ENCODE data around the gene VPS50. TPM values are rescaled to one million over a fixed set of nuclear protein-coding genes. Genes with fewer than 3 reads are reported as not detected.
A peak's percentile ranks its signal among the peaks of the same experiment; 100 is the strongest.

VPS50 gene
- total RNA-seq, 1 experiment from 2014 or later = 9.2 TPM

DNA sequence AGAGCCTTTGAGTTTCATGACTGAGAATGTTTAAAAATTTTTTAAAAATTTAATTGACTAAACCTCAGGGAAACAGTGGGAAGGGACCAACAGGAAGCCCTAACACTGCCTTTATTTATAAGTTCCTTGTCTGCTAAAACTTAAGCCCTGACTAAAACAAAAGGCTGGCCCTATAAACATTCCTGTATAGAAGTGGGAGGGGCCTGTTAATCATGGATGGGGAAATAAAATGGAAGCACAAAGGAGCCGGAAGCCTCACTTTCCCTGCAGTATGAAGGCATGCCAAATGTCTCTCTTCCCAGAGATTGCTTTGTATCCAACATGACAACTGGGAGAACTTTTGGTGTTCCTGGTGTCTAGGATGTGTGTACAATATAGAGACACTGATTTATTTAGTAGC, 66.0 kb downstream of the VPS50 start:
- H3K36me3 Mint-ChIP-seq = no peaks in the 10 kb centered on the region
- H3K9me3 Mint-ChIP-seq = no peaks in the 10 kb centered on the region
- TF ChIP-seq RORB (CRISPR knock-in tag; IDR thresholded peaks at IDR 0.05) = no peak
- no peaks in the 10 kb centered on the region for H3K27me3 Mint-ChIP-seq (ENCODE audit: low read depth)
- ChIA-PET POLR2A (no interaction called here), CTCF (interaction anchor here (1.2 kb wide), 1 partner anchor 278 kb away, joined by 3 read pairs; no protein-coding TSS in a partner anchor)
- H3K27ac Mint-ChIP-seq = no peak overlapping the region
- ATAC-seq = peak; percentile 69
- DNase-seq (ENCODE audit: low spot score) = no peak
- H3K4me1 Mint-ChIP-seq = peaks cover 9% of the 10 kb centered on the region
- no peak overlapping the region for H3K4me3 Mint-ChIP-seq

DNA sequence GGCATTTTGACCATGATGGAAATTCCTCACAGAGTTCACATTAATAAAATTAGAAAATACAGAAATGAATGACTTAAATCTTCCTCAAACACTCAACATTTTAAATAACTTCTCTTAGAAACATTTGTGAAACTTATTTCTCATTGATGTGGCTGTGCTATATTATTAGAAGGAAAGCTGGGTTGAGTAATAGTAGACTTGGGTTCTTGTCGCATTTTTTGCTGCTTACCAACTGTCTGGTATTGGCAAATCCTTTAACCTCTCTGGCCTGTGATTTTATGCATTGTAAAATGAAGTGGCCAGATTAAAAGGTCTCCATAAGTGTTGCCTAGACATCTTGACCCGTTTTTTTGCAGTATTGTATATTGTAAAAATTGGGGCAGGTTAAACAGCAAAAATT, 66.5 kb downstream of the VPS50 start:
- peaks cover 9% of the 10 kb centered on the region for H3K4me1 Mint-ChIP-seq
- no peaks in the 10 kb centered on the region for H3K9me3 Mint-ChIP-seq
- ATAC-seq (no peak), DNase-seq (ENCODE audit: low spot score) (no peak)
- TF ChIP-seq NR1H2 (CRISPR knock-in tag; IDR thresholded peaks at IDR 0.05) = no peak
- TF ChIP-seq NFYB (CRISPR knock-in tag; conservative IDR thresholded peaks at IDR 0.05; ENCODE audit: low read depth) = no peak
- no peak for TF ChIP-seq ZNF423 (CRISPR knock-in tag; IDR thresholded peaks at IDR 0.05)
- TF ChIP-seq FOXK1 (CRISPR knock-in tag; IDR thresholded peaks at IDR 0.05) = no peak
- TF ChIP-seq, protein P1, sequence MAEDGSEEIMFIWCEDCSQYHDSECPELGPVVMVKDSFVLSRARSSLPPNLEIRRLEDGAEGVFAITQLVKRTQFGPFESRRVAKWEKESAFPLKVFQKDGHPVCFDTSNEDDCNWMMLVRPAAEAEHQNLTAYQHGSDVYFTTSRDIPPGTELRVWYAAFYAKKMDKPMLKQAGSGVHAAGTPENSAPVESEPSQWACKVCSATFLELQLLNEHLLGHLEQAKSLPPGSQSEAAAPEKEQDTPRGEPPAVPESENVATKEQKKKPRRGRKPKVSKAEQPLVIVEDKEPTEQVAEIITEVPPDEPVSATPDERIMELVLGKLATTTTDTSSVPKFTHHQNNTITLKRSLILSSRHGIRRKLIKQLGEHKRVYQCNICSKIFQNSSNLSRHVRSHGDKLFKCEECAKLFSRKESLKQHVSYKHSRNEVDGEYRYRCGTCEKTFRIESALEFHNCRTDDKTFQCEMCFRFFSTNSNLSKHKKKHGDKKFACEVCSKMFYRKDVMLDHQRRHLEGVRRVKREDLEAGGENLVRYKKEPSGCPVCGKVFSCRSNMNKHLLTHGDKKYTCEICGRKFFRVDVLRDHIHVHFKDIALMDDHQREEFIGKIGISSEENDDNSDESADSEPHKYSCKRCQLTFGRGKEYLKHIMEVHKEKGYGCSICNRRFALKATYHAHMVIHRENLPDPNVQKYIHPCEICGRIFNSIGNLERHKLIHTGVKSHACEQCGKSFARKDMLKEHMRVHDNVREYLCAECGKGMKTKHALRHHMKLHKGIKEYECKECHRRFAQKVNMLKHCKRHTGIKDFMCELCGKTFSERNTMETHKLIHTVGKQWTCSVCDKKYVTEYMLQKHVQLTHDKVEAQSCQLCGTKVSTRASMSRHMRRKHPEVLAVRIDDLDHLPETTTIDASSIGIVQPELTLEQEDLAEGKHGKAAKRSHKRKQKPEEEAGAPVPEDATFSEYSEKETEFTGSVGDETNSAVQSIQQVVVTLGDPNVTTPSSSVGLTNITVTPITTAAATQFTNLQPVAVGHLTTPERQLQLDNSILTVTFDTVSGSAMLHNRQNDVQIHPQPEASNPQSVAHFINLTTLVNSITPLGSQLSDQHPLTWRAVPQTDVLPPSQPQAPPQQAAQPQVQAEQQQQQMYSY (CRISPR knock-in tag; IDR thresholded peaks at IDR 0.05) = no peak
- no peak for TF ChIP-seq ETV6 (CRISPR knock-in tag; IDR thresholded peaks at IDR 0.05)
- TF ChIP-seq CREB1 (CRISPR knock-in tag; IDR thresholded peaks at IDR 0.05) = no peak
- TF ChIP-seq ZNF263 (CRISPR knock-in tag; IDR thresholded peaks at IDR 0.05; ENCODE audit: low read depth) = no peak
- no peak for TF ChIP-seq CBFB (CRISPR knock-in tag; IDR thresholded peaks at IDR 0.05; ENCODE audit: low read depth)
- no peak for TF ChIP-seq KAT7 (CRISPR knock-in tag; IDR thresholded peaks at IDR 0.05; ENCODE audit: borderline replicate concordance)
- TF ChIP-seq ATF1 (CRISPR knock-in tag; IDR thresholded peaks at IDR 0.05) = no peak
- TF ChIP-seq, protein P2, sequence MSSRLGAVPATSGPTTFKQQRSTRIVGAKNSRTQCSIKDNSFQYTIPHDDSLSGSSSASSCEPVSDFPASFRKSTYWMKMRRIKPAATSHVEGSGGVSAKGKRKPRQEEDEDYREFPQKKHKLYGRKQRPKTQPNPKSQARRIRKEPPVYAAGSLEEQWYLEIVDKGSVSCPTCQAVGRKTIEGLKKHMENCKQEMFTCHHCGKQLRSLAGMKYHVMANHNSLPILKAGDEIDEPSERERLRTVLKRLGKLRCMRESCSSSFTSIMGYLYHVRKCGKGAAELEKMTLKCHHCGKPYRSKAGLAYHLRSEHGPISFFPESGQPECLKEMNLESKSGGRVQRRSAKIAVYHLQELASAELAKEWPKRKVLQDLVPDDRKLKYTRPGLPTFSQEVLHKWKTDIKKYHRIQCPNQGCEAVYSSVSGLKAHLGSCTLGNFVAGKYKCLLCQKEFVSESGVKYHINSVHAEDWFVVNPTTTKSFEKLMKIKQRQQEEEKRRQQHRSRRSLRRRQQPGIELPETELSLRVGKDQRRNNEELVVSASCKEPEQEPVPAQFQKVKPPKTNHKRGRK (CRISPR knock-in tag; IDR thresholded peaks at IDR 0.05; ENCODE audit: borderline replicate concordance) = no peak
- TF ChIP-seq, protein P3, sequence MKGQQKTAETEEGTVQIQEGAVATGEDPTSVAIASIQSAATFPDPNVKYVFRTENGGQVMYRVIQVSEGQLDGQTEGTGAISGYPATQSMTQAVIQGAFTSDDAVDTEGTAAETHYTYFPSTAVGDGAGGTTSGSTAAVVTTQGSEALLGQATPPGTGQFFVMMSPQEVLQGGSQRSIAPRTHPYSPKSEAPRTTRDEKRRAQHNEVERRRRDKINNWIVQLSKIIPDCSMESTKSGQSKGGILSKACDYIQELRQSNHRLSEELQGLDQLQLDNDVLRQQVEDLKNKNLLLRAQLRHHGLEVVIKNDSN (CRISPR knock-in tag; IDR thresholded peaks at IDR 0.05) = no peak
- TF ChIP-seq ZNF416 (CRISPR knock-in tag; IDR thresholded peaks at IDR 0.05) = no peak
- no peak for TF ChIP-seq ZNF671 (CRISPR knock-in tag; IDR thresholded peaks at IDR 0.05)
- TF ChIP-seq, protein P4, sequence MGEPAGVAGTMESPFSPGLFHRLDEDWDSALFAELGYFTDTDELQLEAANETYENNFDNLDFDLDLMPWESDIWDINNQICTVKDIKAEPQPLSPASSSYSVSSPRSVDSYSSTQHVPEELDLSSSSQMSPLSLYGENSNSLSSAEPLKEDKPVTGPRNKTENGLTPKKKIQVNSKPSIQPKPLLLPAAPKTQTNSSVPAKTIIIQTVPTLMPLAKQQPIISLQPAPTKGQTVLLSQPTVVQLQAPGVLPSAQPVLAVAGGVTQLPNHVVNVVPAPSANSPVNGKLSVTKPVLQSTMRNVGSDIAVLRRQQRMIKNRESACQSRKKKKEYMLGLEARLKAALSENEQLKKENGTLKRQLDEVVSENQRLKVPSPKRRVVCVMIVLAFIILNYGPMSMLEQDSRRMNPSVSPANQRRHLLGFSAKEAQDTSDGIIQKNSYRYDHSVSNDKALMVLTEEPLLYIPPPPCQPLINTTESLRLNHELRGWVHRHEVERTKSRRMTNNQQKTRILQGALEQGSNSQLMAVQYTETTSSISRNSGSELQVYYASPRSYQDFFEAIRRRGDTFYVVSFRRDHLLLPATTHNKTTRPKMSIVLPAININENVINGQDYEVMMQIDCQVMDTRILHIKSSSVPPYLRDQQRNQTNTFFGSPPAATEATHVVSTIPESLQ (CRISPR knock-in tag; IDR thresholded peaks at IDR 0.05) = no peak
- POLR2A ChIA-PET = interaction anchor here (0.5 kb wide), 1 partner anchor 570 kb away, joined by 5 read pairs; no protein-coding TSS in a partner anchor
- no peak overlapping the region for H3K4me3 Mint-ChIP-seq
- H3K36me3 Mint-ChIP-seq = no peaks in the 10 kb centered on the region
- H3K27ac Mint-ChIP-seq = no peak overlapping the region
- CTCF ChIA-PET = interaction anchor here (1.2 kb wide), 1 partner anchor 277 kb away, joined by 3 read pairs; no protein-coding TSS in a partner anchor
- no peaks in the 10 kb centered on the region for H3K27me3 Mint-ChIP-seq (ENCODE audit: low read depth)
